ENCODE measurements around the gene DLEC1. TPM values are rescaled to one million over a fixed set of nuclear protein-coding genes. Genes with fewer than 3 reads are reported as not detected.

DLEC1 gene
- polyA plus RNA-seq, 3 donors: 0.22 to 0.71 (median 0.34) TPM

GRCh38 chr3:38114052-38114874, 75.3 kb downstream of the DLEC1 start:
- no peak overlapping the region for H3K27ac ChIP-seq (ENCODE audit: low read depth, low read length)
- 86 to 91% (median 90%) methylated on average over 13 of the region's 13 CpGs for WGBS, 3 donors

- no peak overlapping the region for H3K27ac ChIP-seq (ENCODE audit: low read depth, low read length)
- 75 to 83% (median 83%) methylated on average over 13 of the region's 13 CpGs for WGBS, 3 donors
Observed at GRCh38 chr3:38114875-38115644, 76.1 kb downstream of the DLEC1 start.

- WGBS, 3 donors: 61 to 64% (median 63%) methylated on average over 9 of the region's 9 CpGs
- no peak overlapping the region for H3K27ac ChIP-seq (ENCODE audit: low read depth, low read length)
Observed at GRCh38 chr3:38115645-38116427, 76.8 kb downstream of the DLEC1 start.

- WGBS, 3 donors: 80 to 90% (median 84%) methylated on average over 12 of the region's 12 CpGs
- H3K27ac ChIP-seq (ENCODE audit: low read depth, low read length): no peak overlapping the region
Observed at GRCh38 chr3:38116471-38117162, 77.6 kb downstream of the DLEC1 start.

- 65 to 85% (median 82%) methylated on average over 10 of the region's 10 CpGs for WGBS, 3 donors
- no peak overlapping the region for H3K27ac ChIP-seq (ENCODE audit: low read depth, low read length)
Observed at GRCh38 chr3:38117163-38117716, 78.2 kb downstream of the DLEC1 start.

- 55 to 56% (median 56%) methylated on average over 11 of the region's 11 CpGs for WGBS, 3 donors
Observed at GRCh38 chr3:38117748-38118420, 78.9 kb downstream of the DLEC1 start.

GRCh38 chr3:38118421-38119247, 79.6 kb downstream of the DLEC1 start:
- 79 to 83% (median 81%) methylated on average over 13 of the region's 13 CpGs for WGBS, 3 donors

More at GRCh38 chr3:38117748-38118420, 78.9 kb downstream of the DLEC1 start:
- no peak overlapping the region for H3K27ac ChIP-seq (ENCODE audit: low read depth, low read length)

GRCh38 chr3:38119248-38119544, 80.2 kb downstream of the DLEC1 start:
- no peak overlapping the region for H3K27ac ChIP-seq (ENCODE audit: low read depth, low read length)
- 90 to 100% (median 96%) methylated on average over 1 of the region's 1 CpG for WGBS, 3 donors

More at GRCh38 chr3:38118421-38119247, 79.6 kb downstream of the DLEC1 start:
- H3K27ac ChIP-seq (ENCODE audit: low read depth, low read length): no peak overlapping the region

- WGBS, 3 donors: 81 to 90% (median 89%) methylated on average over 7 of the region's 7 CpGs
- no peak overlapping the region for H3K27ac ChIP-seq (ENCODE audit: low read depth, low read length)
Observed at GRCh38 chr3:38119821-38120692, 81.0 kb downstream of the DLEC1 start.

GRCh38 chr3:38120693-38121450, 81.9 kb downstream of the DLEC1 start:
- no peak overlapping the region for H3K27ac ChIP-seq (ENCODE audit: low read depth, low read length)
- WGBS, 3 donors: 89 to 91% (median 90%) methylated on average over 11 of the region's 11 CpGs

- H3K27ac ChIP-seq (ENCODE audit: low read depth, low read length): no peak overlapping the region
- 86 to 94% (median 89%) methylated on average over 9 of the region's 9 CpGs for WGBS, 3 donors
Observed at GRCh38 chr3:38121451-38121831, 82.4 kb downstream of the DLEC1 start.

- H3K27ac ChIP-seq (ENCODE audit: low read depth, low read length): no peak overlapping the region
- WGBS, 3 donors: 91 to 93% (median 93%) methylated on average over 13 of the region's 13 CpGs
Observed at GRCh38 chr3:38121832-38122461, 82.9 kb downstream of the DLEC1 start.

- no peak overlapping the region for H3K27ac ChIP-seq (ENCODE audit: low read depth, low read length)
- 84 to 91% (median 89%) methylated on average over 9 of the region's 9 CpGs for WGBS, 3 donors
Observed at GRCh38 chr3:38122712-38123290, 83.8 kb downstream of the DLEC1 start.

- WGBS, 3 donors: 69 to 85% (median 79%) methylated on average over 7 of the region's 7 CpGs
- H3K27ac ChIP-seq (ENCODE audit: low read depth, low read length): no peak overlapping the region
Observed at GRCh38 chr3:38124324-38125122, 85.5 kb downstream of the DLEC1 start.
